Effector memory CD4-positive, alpha-beta T cell (primary cell): ENCODE data around the gene PAX7.

Experiments
- DNase-seq, 3 donors: peaks; one replicate each; pipeline ENCODE4 v3.0.0-alpha.2; 2020
- H3K27ac ChIP-seq: 2 replicates; pipeline ENCODE4 v1.7.0; 2013; ENCODE audit warnings: mild to moderate bottlenecking, low read length, moderate library complexity; ENCODE audit not compliant: insufficient read depth, poor library complexity, severe bottlenecking
- H3K27me3 ChIP-seq: replicated peaks from 2 replicates; pipeline ENCODE4 v1.7.0; 2013; ENCODE audit warnings: mild to moderate bottlenecking, low read length; ENCODE audit not compliant: insufficient read depth, control insufficient read depth, poor library complexity, severe bottlenecking
- H3K36me3 ChIP-seq: 2 replicates; pipeline ENCODE4 v1.7.0; 2013; ENCODE audit warnings: mild to moderate bottlenecking, low read length, moderate library complexity; ENCODE audit not compliant: control insufficient read depth, insufficient read depth
- H3K4me1 ChIP-seq: 2 replicates; pipeline ENCODE4 v1.7.0; 2013; ENCODE audit warnings: low read length, mild to moderate bottlenecking; ENCODE audit not compliant: control insufficient read depth, insufficient read depth, poor library complexity, severe bottlenecking
- H3K4me3 ChIP-seq: 2 replicates; pipeline ENCODE4 v1.7.0; 2013; ENCODE audit warnings: low read length, low read depth, mild to moderate bottlenecking; ENCODE audit not compliant: insufficient read depth, poor library complexity, severe bottlenecking
- H3K9me3 ChIP-seq: 2 replicates; pipeline ENCODE4 v1.7.0; 2013; ENCODE audit warnings: mild to moderate bottlenecking, low read length, moderate library complexity; ENCODE audit not compliant: control insufficient read depth

Gene PAX7

DNA sequence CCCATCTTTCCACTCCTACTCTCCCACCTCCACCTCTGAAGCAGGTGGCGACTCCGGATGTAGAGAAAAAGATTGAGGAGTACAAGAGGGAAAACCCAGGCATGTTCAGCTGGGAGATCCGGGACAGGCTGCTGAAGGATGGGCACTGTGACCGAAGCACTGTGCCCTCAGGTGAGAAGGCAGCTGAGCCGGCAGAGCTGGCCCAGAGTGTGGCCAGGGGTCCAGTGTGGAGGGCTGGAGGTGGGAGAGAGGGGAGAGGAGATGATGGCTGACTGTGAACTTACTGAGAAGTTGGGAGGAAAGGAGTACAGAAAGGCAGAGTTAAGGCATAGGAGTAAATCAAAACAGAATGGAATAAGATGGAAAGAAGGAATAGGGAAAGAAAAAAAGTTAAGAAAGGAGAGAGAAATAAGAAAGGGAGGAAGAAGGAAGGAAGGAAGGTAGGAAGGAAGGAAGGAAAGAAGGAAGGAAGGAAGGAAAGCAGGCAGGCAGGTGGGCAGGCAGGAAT, 4.5 kb downstream of the PAX7 start:
- DNase-seq, result no peak
- H3K36me3 ChIP-seq, result no peaks in the 10 kb centered on the region
- H3K4me3 ChIP-seq, result no peak overlapping the region
- peaks cover under 1% of the 10 kb centered on the region for H3K4me1 ChIP-seq
- H3K27ac ChIP-seq, result no peak overlapping the region
- peaks cover 67% of the 10 kb centered on the region for H3K27me3 ChIP-seq
- H3K9me3 ChIP-seq, result no peaks in the 10 kb centered on the region

DNA sequence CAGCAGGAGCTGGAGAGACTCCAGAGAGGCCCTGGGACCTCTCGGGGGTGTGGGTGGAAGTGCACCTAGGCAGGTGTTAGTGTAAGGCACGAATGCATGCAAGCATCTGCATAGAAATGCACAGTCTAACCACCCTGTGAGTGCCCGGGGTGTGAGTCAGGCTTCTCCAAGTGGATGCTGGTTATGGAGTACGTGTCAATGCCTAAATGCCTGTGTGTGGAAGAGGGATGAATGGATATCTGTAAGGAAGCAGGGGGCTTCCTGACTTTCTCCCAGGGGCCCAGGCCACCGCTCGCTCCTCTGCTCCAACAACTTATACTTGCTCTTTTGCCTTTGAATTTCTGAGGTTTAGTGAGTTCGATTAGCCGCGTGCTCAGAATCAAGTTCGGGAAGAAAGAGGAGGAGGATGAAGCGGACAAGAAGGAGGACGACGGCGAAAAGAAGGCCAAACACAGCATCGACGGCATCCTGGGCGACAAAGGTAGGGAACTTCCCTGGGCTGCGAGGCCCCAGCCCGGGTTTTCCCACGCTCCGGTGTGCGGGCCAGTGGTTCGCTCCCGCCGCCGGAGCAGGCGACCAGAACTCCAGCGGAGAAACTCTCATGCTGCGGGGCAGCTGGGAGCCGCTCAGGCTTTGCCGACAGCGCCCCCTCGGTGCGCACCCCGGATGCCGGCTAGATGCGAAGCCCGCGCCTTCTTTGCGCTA, 5.4 kb downstream of the PAX7 start:
- Histone ChIP-seq H3K4me3 (no peak overlapping the region), H3K27me3 (peaks cover 71% of the 10 kb centered on the region), H3K27ac (no peak overlapping the region), H3K4me1 (peaks cover 5% of the 10 kb centered on the region), H3K36me3 (no peaks in the 10 kb centered on the region), H3K9me3 (no peaks in the 10 kb centered on the region)
- no peak for DNase-seq

DNA sequence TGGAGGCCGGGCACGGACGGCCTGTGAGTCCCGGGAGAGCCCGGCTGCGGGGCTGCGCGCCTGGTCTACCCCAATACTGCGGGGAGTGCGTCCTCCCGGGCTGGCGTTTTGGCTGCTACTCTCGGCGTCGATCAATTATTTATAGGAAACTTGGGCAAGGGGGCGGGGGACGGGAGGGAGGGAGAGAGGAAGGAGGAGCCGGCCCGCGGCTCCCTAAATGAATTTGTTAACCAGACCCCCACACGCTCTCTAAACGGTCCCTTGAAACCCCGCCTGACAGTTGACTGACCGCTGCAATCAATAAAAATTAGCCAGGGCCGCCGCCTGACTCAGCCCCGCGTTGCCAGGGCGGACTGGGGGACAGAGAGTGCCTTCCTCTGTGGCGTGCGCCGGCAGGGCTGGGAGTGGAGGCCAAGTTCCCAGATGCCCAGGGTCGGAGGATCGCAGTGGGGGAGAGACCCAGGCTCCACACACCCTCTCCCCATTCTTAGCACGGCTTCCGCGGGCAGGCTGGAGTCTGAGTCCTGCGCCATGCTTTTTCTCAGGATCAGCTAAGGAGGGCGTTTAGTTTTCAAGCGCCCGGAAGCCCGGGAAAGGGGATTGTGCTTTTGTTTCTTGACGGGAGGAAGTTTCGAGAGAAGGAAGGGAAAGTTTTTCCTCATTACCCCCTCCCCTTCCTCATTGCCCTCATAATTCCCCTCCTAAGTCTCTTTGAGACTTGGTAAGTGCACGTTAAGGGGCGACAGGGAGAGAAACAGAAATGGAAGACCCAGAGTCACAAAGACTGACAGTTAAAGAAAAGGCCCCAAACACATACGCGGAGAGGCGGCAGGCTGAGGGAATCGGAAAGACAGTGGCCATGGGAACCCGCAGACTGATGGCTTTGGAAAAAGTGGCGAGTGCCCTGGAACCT, 6.2 kb downstream of the PAX7 start:
- H3K4me1 ChIP-seq, result peaks cover 5% of the 10 kb centered on the region
- no peak overlapping the region for H3K27ac ChIP-seq
- no peaks in the 10 kb centered on the region for H3K36me3 ChIP-seq
- DNase-seq, result no peak
- H3K27me3 ChIP-seq, result peaks cover 72% of the 10 kb centered on the region
- H3K4me3 ChIP-seq, result no peak overlapping the region
- H3K9me3 ChIP-seq, result no peaks in the 10 kb centered on the region

DNA sequence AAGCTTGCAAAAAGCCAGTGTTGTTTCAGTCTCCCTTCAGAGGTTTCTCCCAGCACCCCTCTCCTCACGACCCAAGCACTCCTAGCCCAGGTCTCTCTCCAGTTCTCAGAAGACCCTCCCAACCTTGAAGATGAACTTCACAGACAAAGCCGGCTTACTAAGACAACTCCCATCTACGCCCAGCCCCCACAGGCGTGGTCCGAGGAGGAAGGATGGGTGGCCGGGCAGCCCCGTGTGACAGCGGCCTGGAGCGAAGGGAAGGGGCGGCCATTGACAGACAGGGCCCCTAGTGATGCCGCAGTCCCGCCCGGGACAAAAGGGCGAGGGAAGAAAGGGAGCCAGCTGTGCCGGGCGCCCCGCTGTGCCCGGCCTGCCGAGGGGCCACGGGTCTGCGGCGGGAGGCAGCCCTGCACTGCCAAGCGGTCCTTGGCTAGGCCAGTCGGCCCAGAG, 6.9 kb downstream of the PAX7 start:
- no peak for DNase-seq
- H3K9me3 ChIP-seq, result no peaks in the 10 kb centered on the region
- H3K36me3 ChIP-seq, result no peaks in the 10 kb centered on the region
- peaks cover 72% of the 10 kb centered on the region for H3K27me3 ChIP-seq
- no peak overlapping the region for H3K27ac ChIP-seq
- peaks cover 5% of the 10 kb centered on the region for H3K4me1 ChIP-seq
- H3K4me3 ChIP-seq, result no peak overlapping the region

GRCh38 chr1:18637962-18638834, 7.6 kb downstream of the PAX7 start:
- Histone ChIP-seq H3K9me3 (no peaks in the 10 kb centered on the region), H3K4me1 (peaks cover 5% of the 10 kb centered on the region), H3K36me3 (no peaks in the 10 kb centered on the region), H3K4me3 (no peak overlapping the region), H3K27me3 (peaks cover 73% of the 10 kb centered on the region), H3K27ac (no peak overlapping the region)
- no peak for DNase-seq

GRCh38 chr1:18638835-18639364, 8.3 kb downstream of the PAX7 start:
- H3K36me3 ChIP-seq, result no peaks in the 10 kb centered on the region
- peaks cover 5% of the 10 kb centered on the region for H3K4me1 ChIP-seq
- DNase-seq, result no peak
- H3K27me3 ChIP-seq, result peaks cover 76% of the 10 kb centered on the region
- no peak overlapping the region for H3K27ac ChIP-seq
- H3K9me3 ChIP-seq, result no peaks in the 10 kb centered on the region
- H3K4me3 ChIP-seq, result no peak overlapping the region

GRCh38 chr1:18639368-18640055, 8.9 kb downstream of the PAX7 start:
- Histone ChIP-seq H3K36me3 (no peaks in the 10 kb centered on the region), H3K9me3 (no peaks in the 10 kb centered on the region), H3K4me1 (peaks cover 5% of the 10 kb centered on the region), H3K27ac (no peak overlapping the region), H3K4me3 (no peak overlapping the region), H3K27me3 (peaks cover 82% of the 10 kb centered on the region)
- no peak for DNase-seq

DNA sequence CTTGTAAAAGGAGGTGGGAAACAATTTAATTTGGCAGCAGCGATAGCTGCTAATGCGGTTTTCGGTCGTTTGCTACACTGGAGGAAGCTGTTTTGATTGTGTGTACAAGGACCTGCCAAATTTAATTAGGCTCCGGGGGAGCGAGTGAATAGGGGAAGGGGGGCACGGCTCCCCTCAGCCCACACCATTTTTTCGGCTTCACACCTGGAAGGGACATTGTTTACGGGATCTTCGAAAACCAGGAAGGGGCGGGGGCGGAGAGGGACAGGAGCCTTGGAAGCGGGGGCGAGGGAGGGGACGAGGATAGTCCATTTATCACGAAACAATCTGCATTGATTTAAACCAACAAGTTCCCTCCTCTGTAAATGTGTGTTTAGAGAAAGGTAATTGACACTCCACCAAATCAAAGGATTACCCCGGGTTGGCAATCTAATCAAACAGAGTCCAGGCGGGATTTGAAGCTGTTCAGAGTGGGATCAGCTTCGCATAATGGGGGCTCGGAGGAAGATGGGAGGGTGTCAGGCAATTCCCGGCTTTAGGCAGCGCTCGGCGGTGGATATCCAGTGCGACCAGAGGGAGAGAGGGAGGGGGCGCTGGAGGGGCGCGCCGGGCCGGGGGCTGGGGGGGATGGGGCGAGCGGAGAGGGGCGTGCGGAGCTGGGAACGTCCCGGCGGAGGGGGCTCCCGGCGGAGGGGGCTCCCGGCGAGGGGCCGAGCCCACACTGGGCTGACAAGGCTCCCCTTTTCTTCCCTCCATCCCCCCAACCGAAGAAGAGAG, 9.8 kb downstream of the PAX7 start:
- DNase-seq, result no peak
- Histone ChIP-seq H3K27ac (no peak overlapping the region), H3K4me3 (no peak overlapping the region), H3K36me3 (no peaks in the 10 kb centered on the region), H3K9me3 (no peaks in the 10 kb centered on the region), H3K4me1 (peaks cover 5% of the 10 kb centered on the region), H3K27me3 (peaks cover 82% of the 10 kb centered on the region)
